Smooth muscle cell (in vitro differentiated cells): Measurements from ENCODE around the gene TAOK1. TPM values are rescaled to one million over a fixed set of nuclear protein-coding genes. Genes with fewer than 3 reads are reported as not detected.
"Not testable (repeated sequence)": the region's sequence is repeated elsewhere in the genome, so short reads cannot be mapped to it uniquely, and the experiment has no call there.

Source experiments
- DNase-seq: peaks from one replicate; lab custom pipeline; 2025; ENCODE audit not compliant: unreplicated experiment; lab: John Stamatoyannopoulos, UW
- H2AFZ ChIP-seq: fragments of 200-600 bp; sonication (generic); 2 replicates; pipeline ENCODE4 v1.6.0; 2016; ENCODE audit warnings: antibody characterized with exemption, low read depth, mild to moderate bottlenecking
- H3F3A ChIP-seq: fragments of 200-600 bp; sonication (generic); 2 replicates; pipeline ENCODE4 v1.6.0; 2017; ENCODE audit warnings: antibody characterized with exemption, low read depth
- H3K27ac ChIP-seq: fragments of 200-600 bp; sonication (generic); 2 replicates; pipeline ENCODE4 v1.5.1; 2016; ENCODE audit warnings: low read depth, mild to moderate bottlenecking
- H3K27me3 ChIP-seq: fragments of 200-600 bp; sonication (generic); 2 replicates; pipeline ENCODE4 v1.6.1; 2016; ENCODE audit warnings: low read depth, mild to moderate bottlenecking
- H3K36me3 ChIP-seq: fragments of 200-600 bp; sonication (generic); 2 replicates; pipeline ENCODE4 v1.5.1; 2016; ENCODE audit warnings: low read depth
- H3K4me1 ChIP-seq: fragments of 200-600 bp; sonication (generic); 2 replicates; pipeline ENCODE4 v1.5.1; 2016; ENCODE audit warnings: low read depth
- H3K4me2 ChIP-seq: fragments of 200-600 bp; sonication (generic); 2 replicates; pipeline ENCODE4 v1.6.0; 2016; ENCODE audit warnings: mild to moderate bottlenecking
- H3K4me3 ChIP-seq: fragments of 200-600 bp; sonication (generic); 2 replicates; pipeline ENCODE4 v1.5.1; 2016; ENCODE audit warnings: mild to moderate bottlenecking
- H3K79me2 ChIP-seq: fragments of 200-600 bp; sonication (generic); 2 replicates; pipeline ENCODE4 v1.6.0; 2016; ENCODE audit warnings: low read depth, mild to moderate bottlenecking
- H3K9ac ChIP-seq: fragments of 200-600 bp; sonication (generic); 2 replicates; pipeline ENCODE4 v1.6.0; 2016; ENCODE audit warnings: low read depth
- H3K9me3 ChIP-seq: fragments of 200-600 bp; sonication (generic); replicated peaks from 2 replicates; pipeline ENCODE4 v1.5.1; 2016; ENCODE audit warnings: low read depth
- H4K20me1 ChIP-seq: fragments of 200-600 bp; sonication (generic); 2 replicates; pipeline ENCODE4 v1.6.0; 2016; ENCODE audit warnings: low read depth
- WGBS: methylation state at CpG from one replicate; pipeline ENCODE4 v1.1.7; 2016; ENCODE audit warnings: low lambda C conversion rate; 5-methylcytosine and 5-hydroxymethylcytosine counted together
- polyA plus RNA-seq: library from polyadenylated mRNA; unstranded; fragments of >200 nt; fragmentation: Nextera tagmentation; extraction: Ambion mirVana; gene quantifications from 2 replicates; pipeline ENCODE4 v1.2.1, GENCODE V29; 2016
- total RNA-seq: library from RNA; depleted of rRNA; stranded (reverse); fragments of >200 nt; gene quantifications from 2 replicates; pipeline ENCODE4 v1.2.3, GENCODE V29; 2014
- TF ChIP-seq, protein P1 (sequence below): fragments of 200-600 bp; sonication (generic); IDR thresholded peaks from 2 replicates; pipeline ENCODE4 v1.5.1; 2017; ENCODE audit warnings: borderline replicate concordance, mild to moderate bottlenecking, antibody characterized with exemption; ENCODE audit not compliant: insufficient read depth, poor library complexity, severe bottlenecking

The TAOK1 gene
- total and polyA plus RNA-seq, 2 experiments from 2014 or later = 4.7 to 58.7 TPM

DNA sequence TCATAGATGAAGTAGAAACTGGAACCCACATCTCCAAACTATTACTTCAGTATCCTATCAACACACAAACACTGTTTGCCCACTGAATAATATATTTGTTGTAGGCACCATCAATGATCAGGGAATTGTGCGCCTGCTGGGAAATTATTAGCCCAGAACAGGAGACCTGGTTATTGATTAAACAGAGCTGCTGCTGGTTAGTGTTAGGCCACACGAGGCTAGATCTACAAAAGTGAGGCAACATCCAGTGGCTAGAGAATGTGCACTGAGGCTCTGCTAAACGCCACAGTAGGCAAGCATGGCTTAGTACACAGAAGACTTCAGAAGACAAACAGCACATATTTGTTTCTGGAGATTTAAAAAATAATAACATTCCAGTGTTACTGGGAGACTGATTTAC, 165.7 kb downstream of the TAOK1 start:
- Histone ChIP-seq H2AFZ (no peak overlapping the region), H3K4me3 (no peak overlapping the region), H3K79me2 (no peaks in the 10 kb centered on the region), H3F3A (no peaks in the 10 kb centered on the region), H3K4me2 (no peak overlapping the region), H3K36me3 (no peaks in the 10 kb centered on the region), H3K27me3 (no peaks in the 10 kb centered on the region), H3K9me3 (no peaks in the 10 kb centered on the region), H3K9ac (no peak overlapping the region), H4K20me1 (peaks cover 5% of the 10 kb centered on the region), H3K27ac (no peak overlapping the region), H3K4me1 (no peaks in the 10 kb centered on the region)
- TF ChIP-seq, protein P1, sequence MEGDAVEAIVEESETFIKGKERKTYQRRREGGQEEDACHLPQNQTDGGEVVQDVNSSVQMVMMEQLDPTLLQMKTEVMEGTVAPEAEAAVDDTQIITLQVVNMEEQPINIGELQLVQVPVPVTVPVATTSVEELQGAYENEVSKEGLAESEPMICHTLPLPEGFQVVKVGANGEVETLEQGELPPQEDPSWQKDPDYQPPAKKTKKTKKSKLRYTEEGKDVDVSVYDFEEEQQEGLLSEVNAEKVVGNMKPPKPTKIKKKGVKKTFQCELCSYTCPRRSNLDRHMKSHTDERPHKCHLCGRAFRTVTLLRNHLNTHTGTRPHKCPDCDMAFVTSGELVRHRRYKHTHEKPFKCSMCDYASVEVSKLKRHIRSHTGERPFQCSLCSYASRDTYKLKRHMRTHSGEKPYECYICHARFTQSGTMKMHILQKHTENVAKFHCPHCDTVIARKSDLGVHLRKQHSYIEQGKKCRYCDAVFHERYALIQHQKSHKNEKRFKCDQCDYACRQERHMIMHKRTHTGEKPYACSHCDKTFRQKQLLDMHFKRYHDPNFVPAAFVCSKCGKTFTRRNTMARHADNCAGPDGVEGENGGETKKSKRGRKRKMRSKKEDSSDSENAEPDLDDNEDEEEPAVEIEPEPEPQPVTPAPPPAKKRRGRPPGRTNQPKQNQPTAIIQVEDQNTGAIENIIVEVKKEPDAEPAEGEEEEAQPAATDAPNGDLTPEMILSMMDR = no peak
- 88% methylated on average over 3 of the region's 3 CpGs for WGBS
- no peak for DNase-seq

DNA sequence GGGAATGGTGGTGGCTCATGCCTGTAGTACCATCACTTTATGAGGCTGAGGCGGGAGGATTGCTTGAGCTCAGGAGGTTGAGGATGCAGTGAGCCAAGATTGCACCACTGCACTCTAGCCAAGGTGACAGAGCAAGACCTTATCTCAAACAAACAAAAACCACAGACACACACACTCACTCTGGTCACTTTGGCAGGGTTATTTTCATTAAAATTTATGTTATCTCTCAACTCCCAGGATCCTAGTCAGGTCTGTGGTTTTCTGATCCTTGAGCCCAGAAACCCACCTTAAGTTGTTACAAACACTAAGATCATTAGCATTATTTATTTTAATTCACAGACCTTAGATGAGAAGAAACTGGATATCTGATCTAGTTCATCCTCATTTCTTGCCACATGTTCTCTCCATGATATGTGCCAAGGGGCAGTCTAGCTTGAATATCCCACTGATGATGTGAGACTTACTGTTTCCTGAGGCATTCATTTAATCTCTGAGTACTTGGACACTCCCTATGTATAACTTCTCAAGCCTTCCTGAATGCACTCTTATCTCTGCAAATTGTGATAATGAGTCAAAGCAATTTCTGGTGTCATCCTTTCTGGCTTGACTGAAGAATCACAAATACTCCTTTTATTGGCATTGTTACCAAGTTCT, 167.0 kb downstream of the TAOK1 start:
- H3F3A ChIP-seq = no peaks in the 10 kb centered on the region
- H3K9ac ChIP-seq = no peak overlapping the region
- no peak overlapping the region for H3K4me3 ChIP-seq
- no peaks in the 10 kb centered on the region for H3K27me3 ChIP-seq
- H2AFZ ChIP-seq = no peak overlapping the region
- no peaks in the 10 kb centered on the region for H3K36me3 ChIP-seq
- DNase-seq = no peak
- H3K79me2 ChIP-seq = no peaks in the 10 kb centered on the region
- H3K4me2 ChIP-seq = no peak overlapping the region
- no peaks in the 10 kb centered on the region for H3K9me3 ChIP-seq
- no peaks in the 10 kb centered on the region for H3K4me1 ChIP-seq
- no peaks in the 10 kb centered on the region for H4K20me1 ChIP-seq
- H3K27ac ChIP-seq = no peak overlapping the region
- TF ChIP-seq, protein P1 = no peak
- WGBS = 85% methylated on average over 1 of the region's 1 CpG

DNA sequence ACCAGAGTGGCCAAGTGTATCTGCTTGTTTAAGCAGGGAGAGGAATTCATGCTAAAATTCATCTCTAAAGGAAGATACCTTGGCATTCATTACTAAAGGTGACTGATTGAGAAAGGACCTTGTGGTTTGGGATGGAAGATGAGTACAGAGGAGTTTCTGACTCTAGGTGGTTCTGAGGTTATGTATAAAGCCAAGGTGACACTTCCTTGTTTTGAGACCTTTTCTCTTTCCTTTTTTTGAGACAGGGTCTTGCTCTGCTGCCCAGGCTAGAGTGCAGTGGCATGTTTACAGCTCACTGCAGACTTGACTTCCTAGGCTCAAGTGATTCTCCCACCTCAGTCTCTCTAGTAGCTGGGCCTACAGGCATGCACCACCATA, 167.6 kb downstream of the TAOK1 start:
- no peak overlapping the region for H3K4me3 ChIP-seq
- H3K79me2 ChIP-seq = no peaks in the 10 kb centered on the region
- no peak overlapping the region for H3K4me2 ChIP-seq
- no peaks in the 10 kb centered on the region for H3F3A ChIP-seq
- no peaks in the 10 kb centered on the region for H4K20me1 ChIP-seq
- no peak for DNase-seq
- H3K9me3 ChIP-seq = no peaks in the 10 kb centered on the region
- H3K27ac ChIP-seq = no peak overlapping the region
- TF ChIP-seq, protein P1 = no peak
- H3K4me1 ChIP-seq = no peaks in the 10 kb centered on the region
- H3K36me3 ChIP-seq = no peaks in the 10 kb centered on the region
- H3K27me3 ChIP-seq = no peaks in the 10 kb centered on the region
- H3K9ac ChIP-seq = no peak overlapping the region
- H2AFZ ChIP-seq = no peak overlapping the region

DNA sequence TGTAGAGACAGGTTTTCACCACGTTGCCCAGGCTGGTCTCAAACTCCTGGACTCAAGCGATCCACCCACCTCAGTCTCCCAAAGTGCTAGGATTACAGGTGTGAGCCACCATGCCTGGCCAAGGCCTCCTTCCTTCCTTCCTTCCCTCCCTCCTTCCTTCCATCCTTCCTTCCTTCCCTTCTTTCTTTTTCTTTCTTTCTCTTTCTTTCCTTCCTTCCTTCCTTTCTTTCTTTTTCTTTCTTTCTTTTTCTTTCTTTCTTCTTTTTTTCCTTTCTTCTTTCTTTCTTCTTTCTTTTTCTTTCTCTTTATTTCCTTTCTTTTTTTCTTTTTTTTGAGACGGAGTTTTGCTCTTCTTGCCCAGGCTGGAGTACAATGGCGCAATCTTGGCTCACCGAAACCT, 168.0 kb downstream of the TAOK1 start:
- not testable (repeated sequence) for H3K9ac ChIP-seq, H3K4me3 ChIP-seq, H3K9me3 ChIP-seq, DNase-seq, H3F3A ChIP-seq, H2AFZ ChIP-seq, H3K27ac ChIP-seq, H4K20me1 ChIP-seq, H3K27me3 ChIP-seq, H3K79me2 ChIP-seq, H3K4me1 ChIP-seq, H3K4me2 ChIP-seq, H3K36me3 ChIP-seq
- WGBS = 91% methylated on average over 5 of the region's 5 CpGs
